Epithelial cell of prostate (primary cell): ENCODE results near the gene DPP10.

Experiments
- DNase-seq: peaks from one replicate; pipeline ENCODE4 v3.0.0-alpha.2; 2011; ENCODE audit warnings: low read depth, low spot score
- H3K27ac ChIP-seq: fragments of 450-650 bp; 2 replicates; pipeline ENCODE4 v1.5.1; 2017; ENCODE audit warnings: mild to moderate bottlenecking

The DPP10 gene

GRCh38 chr2:115484486-115484885 lies 1042.0 kb downstream of the DPP10 start:
- DNase-seq = no peak
- H3K27ac ChIP-seq = no peak overlapping the region

GRCh38 chr2:115484983-115485382 lies 1042.5 kb downstream of the DPP10 start:
- no peak overlapping the region for H3K27ac ChIP-seq
- DNase-seq = no peak

- DNase-seq = no peak
- no peak overlapping the region for H3K27ac ChIP-seq
Measured at GRCh38 chr2:115491186-115491793, 1048.8 kb downstream of the DPP10 start.

DNA sequence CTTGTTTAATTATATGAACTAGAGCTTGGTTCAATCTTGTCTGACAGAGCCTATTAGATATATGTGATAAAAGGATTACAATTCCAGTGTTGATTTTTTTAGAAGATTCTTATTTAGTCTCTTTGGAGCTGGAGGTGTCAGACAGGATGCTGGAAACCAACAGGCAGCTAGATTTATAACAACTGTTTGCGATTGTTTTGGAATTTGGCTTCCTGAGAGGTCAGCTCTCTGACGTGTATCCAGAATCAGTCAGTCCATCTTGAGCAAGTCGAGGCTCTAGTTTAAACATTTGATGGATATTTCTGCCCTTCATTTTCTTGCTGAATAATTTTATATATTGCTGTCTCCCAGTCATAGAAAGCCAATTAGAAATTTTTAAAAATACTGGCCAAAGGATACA lies 1062.9 kb downstream of the DPP10 start:
- no peak for DNase-seq
- H3K27ac ChIP-seq = no peak overlapping the region

- no peak overlapping the region for H3K27ac ChIP-seq
- DNase-seq = no peak
Measured at GRCh38 chr2:115520727-115521126, 1078.3 kb downstream of the DPP10 start.

- H3K27ac ChIP-seq = no peak overlapping the region
- no peak for DNase-seq
Measured at GRCh38 chr2:115524452-115524851, 1082.0 kb downstream of the DPP10 start.

- no peak for DNase-seq
- H3K27ac ChIP-seq = no peak overlapping the region
Measured at GRCh38 chr2:115529627-115530026, 1087.2 kb downstream of the DPP10 start.

GRCh38 chr2:115533081-115533480 lies 1090.6 kb downstream of the DPP10 start:
- DNase-seq = no peak
- no peak overlapping the region for H3K27ac ChIP-seq

DNA sequence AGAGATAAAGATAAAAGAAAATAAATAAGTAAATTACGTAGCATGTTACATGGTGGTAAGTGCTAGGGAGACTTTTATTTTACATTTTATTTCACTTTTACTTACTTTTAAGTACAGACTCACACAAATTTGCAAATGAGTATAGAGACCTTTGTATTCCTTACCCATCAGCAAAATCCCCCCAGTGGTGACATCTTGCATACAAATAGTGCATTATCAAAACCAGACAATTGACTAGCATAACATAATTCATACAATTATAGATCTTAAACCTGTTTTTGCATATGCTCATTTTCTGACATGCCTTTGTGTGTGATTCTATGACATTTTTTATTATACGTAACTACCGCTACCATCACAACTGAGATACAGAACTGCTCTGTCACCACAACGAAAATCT lies 1099.4 kb downstream of the DPP10 start:
- no peak for DNase-seq

GRCh38 chr2:115542331-115542730 lies 1099.9 kb downstream of the DPP10 start:
- H3K27ac ChIP-seq = no peak overlapping the region
- no peak for DNase-seq

More for the DNA sequence above, 1099.4 kb downstream of the DPP10 start:
- H3K27ac ChIP-seq = no peak overlapping the region

DNA sequence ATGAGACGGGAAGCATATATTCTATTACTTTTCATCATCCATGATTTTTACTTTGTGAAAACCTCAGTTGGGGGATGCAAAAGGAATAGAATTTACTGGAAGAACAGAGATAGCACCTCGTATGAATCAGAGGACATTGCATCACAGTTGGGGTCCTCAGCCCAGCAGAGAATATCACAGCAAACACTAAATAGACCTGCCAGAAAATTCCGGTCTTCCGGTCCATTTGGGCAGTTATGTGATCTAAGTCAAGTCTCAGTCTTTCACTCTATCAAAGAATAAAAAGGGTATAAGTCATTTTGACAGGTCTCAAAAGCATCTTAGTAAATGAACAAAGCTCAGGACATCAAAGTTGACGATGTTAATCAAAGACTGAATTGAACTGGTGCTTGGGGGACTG lies 1100.6 kb downstream of the DPP10 start:
- no peak for DNase-seq
- H3K27ac ChIP-seq = no peak overlapping the region

- H3K27ac ChIP-seq = no peak overlapping the region
- no peak for DNase-seq
Measured at GRCh38 chr2:115543461-115543860, 1101.0 kb downstream of the DPP10 start.

- DNase-seq = no peak
- no peak overlapping the region for H3K27ac ChIP-seq
Measured at GRCh38 chr2:115549611-115550130, 1107.2 kb downstream of the DPP10 start.

- DNase-seq = no peak
- no peak overlapping the region for H3K27ac ChIP-seq
Measured at GRCh38 chr2:115552726-115553125, 1110.3 kb downstream of the DPP10 start.

- DNase-seq = no peak
- H3K27ac ChIP-seq = no peak overlapping the region
Measured at GRCh38 chr2:115554153-115554552, 1111.7 kb downstream of the DPP10 start.

DNA sequence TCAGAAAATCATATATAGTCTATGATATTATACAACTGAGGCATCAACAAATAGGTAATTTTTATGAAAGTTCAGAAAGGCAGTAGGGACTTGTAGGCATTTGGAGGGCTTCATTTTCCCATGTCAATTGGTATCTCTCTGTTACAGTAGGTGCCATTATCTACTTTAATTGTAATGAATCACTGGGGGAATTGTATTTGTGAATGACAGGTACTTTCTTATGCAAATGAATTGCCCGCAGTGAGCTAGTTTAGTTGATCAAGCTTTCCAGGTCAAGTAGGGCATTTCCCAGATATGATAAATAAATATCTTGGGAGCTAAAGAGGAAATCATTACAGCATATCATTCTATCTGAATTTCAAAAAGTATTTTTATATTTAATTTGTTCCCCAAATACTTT lies 1116.3 kb downstream of the DPP10 start:
- H3K27ac ChIP-seq = no peak overlapping the region
- no peak for DNase-seq

DNA sequence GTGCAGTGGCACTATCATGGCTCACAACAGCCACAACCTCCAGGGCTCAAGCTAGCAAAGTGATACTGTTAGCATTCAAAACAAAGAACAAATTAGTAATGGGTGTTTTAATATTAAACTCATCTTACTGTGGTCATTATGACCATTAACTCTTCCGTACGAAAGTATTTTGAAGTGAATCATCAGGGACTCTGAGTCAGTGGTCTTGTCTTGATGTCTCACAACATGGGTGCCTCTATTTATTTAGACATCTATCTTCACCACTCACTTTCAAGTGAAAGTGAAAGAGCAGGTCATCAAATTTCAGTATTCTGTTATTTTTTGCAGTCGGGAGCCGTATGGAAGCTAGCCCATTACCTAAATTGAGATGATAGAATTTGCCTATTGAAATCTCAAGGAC lies 1118.2 kb downstream of the DPP10 start:
- no peak for DNase-seq
- H3K27ac ChIP-seq = no peak overlapping the region

DNA sequence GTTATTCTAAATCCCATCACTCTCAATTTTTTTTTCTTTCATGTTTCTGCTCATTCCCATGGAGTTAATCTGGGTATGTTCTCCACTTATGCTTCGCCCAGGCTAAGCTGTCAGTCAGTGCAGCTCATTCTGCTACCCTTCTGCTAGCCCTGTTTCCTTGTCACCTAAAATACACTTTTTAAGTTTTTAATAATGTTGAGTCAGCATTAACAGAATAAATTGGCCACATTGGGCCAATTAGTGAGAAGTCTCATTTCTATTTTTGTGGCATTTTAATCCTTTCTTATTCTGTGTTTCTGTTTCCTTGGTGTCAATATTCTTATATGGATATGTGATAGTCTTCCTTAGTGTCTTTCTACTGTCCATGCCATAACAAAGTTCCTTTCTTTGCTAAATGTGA lies 1126.2 kb downstream of the DPP10 start:
- no peak for DNase-seq
- no peak overlapping the region for H3K27ac ChIP-seq

DNA sequence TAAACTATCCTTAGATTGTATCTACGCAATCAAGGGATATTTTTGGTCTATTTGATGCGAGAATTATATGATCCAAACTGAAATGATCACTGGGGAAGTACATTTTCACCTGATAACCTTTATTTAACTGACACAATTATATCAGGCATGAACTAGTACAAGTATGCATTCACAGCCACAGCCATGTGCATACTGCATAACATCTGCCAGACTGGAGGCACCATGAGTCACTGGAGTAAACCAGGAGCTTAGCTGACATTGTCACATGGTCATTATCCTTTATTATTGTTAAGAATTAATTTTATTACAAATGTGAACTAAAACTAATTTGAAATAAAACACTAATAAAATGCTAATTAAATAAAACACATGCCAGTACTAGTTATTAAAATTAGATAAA lies 1127.1 kb downstream of the DPP10 start:
- DNase-seq = no peak
- no peak overlapping the region for H3K27ac ChIP-seq

DNA sequence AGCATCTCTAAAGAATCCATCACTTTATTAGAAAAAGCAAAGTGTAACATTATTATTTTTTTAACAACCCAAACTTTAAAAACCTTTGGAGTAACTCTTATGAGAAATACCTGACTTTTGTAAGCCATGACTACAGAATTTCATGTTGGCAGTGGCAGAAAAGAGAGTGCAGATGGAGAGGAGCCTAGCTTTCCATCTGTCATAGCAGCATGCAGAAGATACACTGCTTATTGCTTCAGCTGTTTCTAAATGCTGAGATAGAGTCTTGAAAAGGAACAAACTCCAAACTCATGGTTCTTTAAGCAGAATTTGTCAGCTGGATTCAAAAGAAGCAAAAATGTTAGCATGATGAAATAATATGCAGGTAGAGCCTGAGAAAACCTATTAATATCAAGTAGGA lies 1130.3 kb downstream of the DPP10 start:
- no peak for DNase-seq
- H3K27ac ChIP-seq = no peak overlapping the region

- DNase-seq = no peak
Measured at GRCh38 chr2:115573756-115574155, 1131.3 kb downstream of the DPP10 start.

GRCh38 chr2:115574667-115575066 lies 1132.2 kb downstream of the DPP10 start:
- no peak overlapping the region for H3K27ac ChIP-seq
- DNase-seq = no peak

More at GRCh38 chr2:115573756-115574155, 1131.3 kb downstream of the DPP10 start:
- no peak overlapping the region for H3K27ac ChIP-seq
